Endodermal cell (in vitro differentiated cells): Measurements from ENCODE around the gene ADGRB3. TPM values are rescaled to one million over a fixed set of nuclear protein-coding genes. Genes with fewer than 3 reads are reported as not detected.

Source experiments
- DNase-seq: peaks from one replicate; pipeline ENCODE4 v3.0.0-alpha.2; 2017
- H3K27ac ChIP-seq: 2 replicates; pipeline ENCODE4 v1.5.1; 2013; ENCODE audit warnings: mild to moderate bottlenecking, low read depth, low read length, moderate library complexity
- H3K27me3 ChIP-seq: 2 replicates; pipeline ENCODE4 v1.6.1; 2013; ENCODE audit warnings: mild to moderate bottlenecking, low read length, moderate library complexity; ENCODE audit not compliant: insufficient read depth, control insufficient read depth, poor library complexity, severe bottlenecking
- H3K36me3 ChIP-seq: 2 replicates; pipeline ENCODE4 v1.7.0; 2013; ENCODE audit warnings: mild to moderate bottlenecking, low read length, moderate library complexity; ENCODE audit not compliant: control insufficient read depth, insufficient read depth
- H3K4me1 ChIP-seq: one replicate; pipeline ENCODE4 v1.7.0; 2013; ENCODE audit warnings: low read length; ENCODE audit not compliant: control insufficient read depth, insufficient read depth
- H3K4me3 ChIP-seq: 2 replicates; pipeline ENCODE4 v1.5.1; 2013; ENCODE audit warnings: mild to moderate bottlenecking, low read length, moderate library complexity
- H3K9ac ChIP-seq: 2 replicates; pipeline ENCODE4 v1.6.1; 2013; ENCODE audit warnings: mild to moderate bottlenecking, low read length, moderate library complexity; ENCODE audit not compliant: poor library complexity, severe bottlenecking; ENCODE audit errors: extremely low read depth
- H3K9me3 ChIP-seq: 2 replicates; pipeline ENCODE4 v1.6.1; 2013; ENCODE audit warnings: mild to moderate bottlenecking, low read length, moderate library complexity; ENCODE audit not compliant: control insufficient read depth
- H3K27ac Mint-ChIP-seq: 2 replicates; pipeline ENCODE4 v1.8.0; 2020; ENCODE audit warnings: mixed read lengths
- H3K27me3 Mint-ChIP-seq: 2 replicates; pipeline ENCODE4 v1.8.0; 2021; ENCODE audit warnings: mild to moderate bottlenecking, mixed read lengths; ENCODE audit not compliant: insufficient read depth
- H3K36me3 Mint-ChIP-seq: 2 replicates; pipeline ENCODE4 v1.8.0; 2020; ENCODE audit warnings: low read depth, mixed read lengths
- H3K4me1 Mint-ChIP-seq: 2 replicates; pipeline ENCODE4 v1.8.0; 2020; ENCODE audit warnings: mixed read lengths
- H3K4me3 Mint-ChIP-seq: 2 replicates; pipeline ENCODE4 v1.8.0; 2020; ENCODE audit warnings: mild to moderate bottlenecking, moderate library complexity, mixed read lengths
- H3K9me3 Mint-ChIP-seq: 2 replicates; pipeline ENCODE4 v1.8.0; 2020; ENCODE audit warnings: mild to moderate bottlenecking, mixed read lengths
- CTCF ChIP-seq: fragments of 200-600 bp; sonication (generic); conservative IDR thresholded peaks from 2 replicates; pipeline ENCODE4 v1.5.0; 2021; ENCODE audit warnings: antibody characterized with exemption, mild to moderate bottlenecking
- WGBS, 2 experiments: methylation state at CpG; one replicate each; pipeline versions ENCODE4 v1.1.5 to v1.1.7; 2013; ENCODE audit warnings: missing lambda C conversion rate in 2 of 2, mixed read lengths in 1 of 2; ENCODE audit not compliant: insufficient coverage in 1 of 2, insufficient read length in 1 of 2; 5-methylcytosine and 5-hydroxymethylcytosine counted together
- total RNA-seq, 2 donors: library from RNA; stranded (reverse); fragmentation: NEBNext Ultra II Directional in 1 of 2; extraction: Animal tissue kit (Norgen Biotek cat#: 25700) in 1 of 2; gene quantifications; 2 replicates in 1 of 2; 3 replicates in 1 of 2; pipeline ENCODE4 v1.2.1, GENCODE V29; 2021

The ADGRB3 gene
- total RNA-seq, 2 donors from 2014 or later = 0.33 to 1.3 TPM

GRCh38 chr6:68868646-68869045 lies 233.6 kb downstream of the ADGRB3 start:
- no peak overlapping the region for H3K4me3 ChIP-seq
- no peaks in the 10 kb centered on the region for H3K4me1 ChIP-seq
- no peak overlapping the region for H3K9ac ChIP-seq
- no peak overlapping the region for H3K27ac ChIP-seq
- no peaks in the 10 kb centered on the region for H3K27me3 ChIP-seq
- H3K36me3 ChIP-seq = no peaks in the 10 kb centered on the region
- no peak overlapping the region for H3K4me3 Mint-ChIP-seq
- no peak for TF ChIP-seq CTCF
- H3K36me3 Mint-ChIP-seq = no peaks in the 10 kb centered on the region
- no peak for DNase-seq
- no peak overlapping the region for H3K27ac Mint-ChIP-seq
- peaks cover 12% of the 10 kb centered on the region for H3K9me3 ChIP-seq
- peaks cover 3% of the 10 kb centered on the region for H3K4me1 Mint-ChIP-seq
- H3K27me3 Mint-ChIP-seq = no peaks in the 10 kb centered on the region
- H3K9me3 Mint-ChIP-seq = peaks cover 29% of the 10 kb centered on the region

GRCh38 chr6:68873236-68873635 lies 238.2 kb downstream of the ADGRB3 start:
- H3K27me3 Mint-ChIP-seq = no peaks in the 10 kb centered on the region
- no peak for DNase-seq
- no peaks in the 10 kb centered on the region for H3K36me3 Mint-ChIP-seq
- H3K36me3 ChIP-seq = no peaks in the 10 kb centered on the region
- peaks cover 2% of the 10 kb centered on the region for H3K9me3 ChIP-seq
- TF ChIP-seq CTCF = no peak
- H3K9me3 Mint-ChIP-seq = peaks cover under 1% of the 10 kb centered on the region
- peaks cover 3% of the 10 kb centered on the region for H3K4me1 Mint-ChIP-seq
- H3K27me3 ChIP-seq = no peaks in the 10 kb centered on the region
- WGBS, 2 experiments = 90 to 100% methylated on average over 1 of the region's 1 CpG
- H3K4me3 ChIP-seq = no peak overlapping the region
- H3K4me3 Mint-ChIP-seq = no peak overlapping the region
- H3K27ac ChIP-seq = no peak overlapping the region
- H3K9ac ChIP-seq = no peak overlapping the region
- no peaks in the 10 kb centered on the region for H3K4me1 ChIP-seq
- H3K27ac Mint-ChIP-seq = no peak overlapping the region

- no peak for DNase-seq
- no peak overlapping the region for H3K27ac Mint-ChIP-seq
- H3K9me3 ChIP-seq = no peaks in the 10 kb centered on the region
- no peaks in the 10 kb centered on the region for H3K36me3 ChIP-seq
- H3K27me3 Mint-ChIP-seq = no peaks in the 10 kb centered on the region
- no peaks in the 10 kb centered on the region for H3K4me1 ChIP-seq
- TF ChIP-seq CTCF = no peak
- H3K9ac ChIP-seq = no peak overlapping the region
- no peak overlapping the region for H3K4me3 ChIP-seq
- H3K9me3 Mint-ChIP-seq = peaks cover 5% of the 10 kb centered on the region
- H3K27me3 ChIP-seq = no peaks in the 10 kb centered on the region
- H3K27ac ChIP-seq = no peak overlapping the region
- no peaks in the 10 kb centered on the region for H3K36me3 Mint-ChIP-seq
- H3K4me3 Mint-ChIP-seq = no peak overlapping the region
- WGBS, 2 experiments = no CpG with 5 or more reads among the region's 1 CpG
- H3K4me1 Mint-ChIP-seq = peaks cover 3% of the 10 kb centered on the region
Observed at GRCh38 chr6:68874747-68875146, 239.7 kb downstream of the ADGRB3 start.
